ES-I3 (cell line): ENCODE measurements around the gene ZNF618.

Experiments used
- H3K36me3 ChIP-seq: 2 replicates; pipeline ENCODE4 v1.6.1; 2013; ENCODE audit warnings: mild to moderate bottlenecking, low read length, control low read depth, moderate library complexity; ENCODE audit not compliant: insufficient read depth
- H3K4me1 ChIP-seq: 2 replicates; pipeline ENCODE4 v1.6.1; 2013; ENCODE audit warnings: mild to moderate bottlenecking, control low read depth, low read length; ENCODE audit not compliant: insufficient read depth
- H3K9ac ChIP-seq: 2 replicates; pipeline ENCODE4 v1.6.1; 2013; ENCODE audit warnings: low read depth, mild to moderate bottlenecking, low read length, moderate library complexity
- H3K9me3 ChIP-seq: 2 replicates; pipeline ENCODE4 v1.6.1; 2013; ENCODE audit warnings: mild to moderate bottlenecking, low read length, moderate library complexity; ENCODE audit not compliant: control insufficient read depth, insufficient read depth

ZNF618 gene

GRCh38 chr9:113873926-113874325, 2.2 kb upstream of the ZNF618 start:
- Histone ChIP-seq H3K36me3 (no peaks in the 10 kb centered on the region), H3K4me1 (peaks cover 4% of the 10 kb centered on the region; the same call in 1 of the 2 replicates), H3K9me3 (no peaks in the 10 kb centered on the region), H3K9ac (no peak overlapping the region)

GRCh38 chr9:113875459-113876150, 504 bp upstream of the ZNF618 start:
- no peaks in the 10 kb centered on the region for H3K9me3 ChIP-seq
- H3K36me3 ChIP-seq, result no peaks in the 10 kb centered on the region
- peaks cover 4% of the 10 kb centered on the region; the same call in 1 of the 2 replicates for H3K4me1 ChIP-seq
- peak overlapping the region; percentile 50 for H3K9ac ChIP-seq

- no peaks in the 10 kb centered on the region for H3K9me3 ChIP-seq
- peaks cover 4% of the 10 kb centered on the region; the same call in 1 of the 2 replicates for H3K4me1 ChIP-seq
- no peaks in the 10 kb centered on the region for H3K36me3 ChIP-seq
- peak overlapping the region; percentile 89 for H3K9ac ChIP-seq
Measured at GRCh38 chr9:113876993-113877368, 872 bp downstream of the ZNF618 start.

GRCh38 chr9:113879318-113879717, 3.2 kb downstream of the ZNF618 start:
- no peak overlapping the region for H3K9ac ChIP-seq
- H3K9me3 ChIP-seq, result no peaks in the 10 kb centered on the region
- H3K4me1 ChIP-seq, result no peaks in the 10 kb centered on the region
- no peaks in the 10 kb centered on the region for H3K36me3 ChIP-seq

- H3K9me3 ChIP-seq, result no peaks in the 10 kb centered on the region
- H3K4me1 ChIP-seq, result no peaks in the 10 kb centered on the region
- H3K36me3 ChIP-seq, result no peaks in the 10 kb centered on the region
- no peak overlapping the region for H3K9ac ChIP-seq
Measured at GRCh38 chr9:113879911-113880310, 3.8 kb downstream of the ZNF618 start.

- no peaks in the 10 kb centered on the region for H3K36me3 ChIP-seq
- H3K9ac ChIP-seq, result no peak overlapping the region
- H3K4me1 ChIP-seq, result peaks cover 13% of the 10 kb centered on the region
- H3K9me3 ChIP-seq, result no peaks in the 10 kb centered on the region
Measured at GRCh38 chr9:113882181-113882580, 6.1 kb downstream of the ZNF618 start.

- H3K36me3 ChIP-seq, result no peaks in the 10 kb centered on the region
- peaks cover 17% of the 10 kb centered on the region for H3K4me1 ChIP-seq
- H3K9me3 ChIP-seq, result no peaks in the 10 kb centered on the region
- H3K9ac ChIP-seq, result no peak overlapping the region
Measured at GRCh38 chr9:113882636-113883164, 6.6 kb downstream of the ZNF618 start.

- Histone ChIP-seq H3K9me3 (peaks cover under 1% of the 10 kb centered on the region), H3K9ac (no peak overlapping the region), H3K36me3 (no peaks in the 10 kb centered on the region), H3K4me1 (peaks cover 24% of the 10 kb centered on the region)
Measured at GRCh38 chr9:113885183-113886025, 9.3 kb downstream of the ZNF618 start.

- Histone ChIP-seq H3K9ac (no peak overlapping the region), H3K9me3 (peaks cover 3% of the 10 kb centered on the region)
Measured at GRCh38 chr9:113886026-113886369, 9.9 kb downstream of the ZNF618 start.

GRCh38 chr9:113886466-113886865, 10.4 kb downstream of the ZNF618 start:
- H3K9ac ChIP-seq, result no peak overlapping the region
- no peaks in the 10 kb centered on the region for H3K36me3 ChIP-seq
- peaks cover 3% of the 10 kb centered on the region for H3K9me3 ChIP-seq
- peaks cover 24% of the 10 kb centered on the region for H3K4me1 ChIP-seq

More at GRCh38 chr9:113886026-113886369, 9.9 kb downstream of the ZNF618 start:
- H3K4me1 ChIP-seq, result peaks cover 24% of the 10 kb centered on the region
- no peaks in the 10 kb centered on the region for H3K36me3 ChIP-seq

- Histone ChIP-seq H3K9ac (no peak overlapping the region), H3K9me3 (peaks cover 3% of the 10 kb centered on the region), H3K36me3 (no peaks in the 10 kb centered on the region), H3K4me1 (peaks cover 24% of the 10 kb centered on the region)
Measured at GRCh38 chr9:113886933-113887332, 10.8 kb downstream of the ZNF618 start.

- Histone ChIP-seq H3K9me3 (peaks cover 3% of the 10 kb centered on the region), H3K9ac (no peak overlapping the region), H3K36me3 (no peaks in the 10 kb centered on the region), H3K4me1 (peaks cover 24% of the 10 kb centered on the region)
Measured at GRCh38 chr9:113887436-113887835, 11.3 kb downstream of the ZNF618 start.

- Histone ChIP-seq H3K4me1 (peaks cover 24% of the 10 kb centered on the region), H3K9ac (no peak overlapping the region), H3K36me3 (no peaks in the 10 kb centered on the region), H3K9me3 (peaks cover 3% of the 10 kb centered on the region)
Measured at GRCh38 chr9:113888336-113888735, 12.2 kb downstream of the ZNF618 start.

GRCh38 chr9:113888976-113889375, 12.9 kb downstream of the ZNF618 start:
- Histone ChIP-seq H3K9me3 (peaks cover 3% of the 10 kb centered on the region), H3K9ac (no peak overlapping the region), H3K4me1 (peaks cover 24% of the 10 kb centered on the region), H3K36me3 (no peaks in the 10 kb centered on the region)

- no peaks in the 10 kb centered on the region for H3K36me3 ChIP-seq
- H3K9me3 ChIP-seq, result peaks cover 3% of the 10 kb centered on the region
- H3K4me1 ChIP-seq, result peaks cover 24% of the 10 kb centered on the region
- H3K9ac ChIP-seq, result no peak overlapping the region
Measured at GRCh38 chr9:113890704-113891103, 14.6 kb downstream of the ZNF618 start.
